Neural crest cell (in vitro differentiated cells): ENCODE data around the gene DNAH14. TPM values are rescaled to one million over a fixed set of nuclear protein-coding genes. Genes with fewer than 3 reads are reported as not detected.
"Not testable (repeated sequence)": the region's sequence is repeated elsewhere in the genome, so short reads cannot be mapped to it uniquely, and the experiment has no call there.

ENCODE experiments used
- DNase-seq: peaks from one replicate; pipeline ENCODE4 v3.0.0; 2021; ENCODE audit warnings: low read depth, mixed read lengths, low spot score
- H3K27ac Mint-ChIP-seq: one replicate; pipeline ENCODE4 v1.8.0; 2021; ENCODE audit warnings: mild to moderate bottlenecking, mixed read lengths; ENCODE audit not compliant: unreplicated experiment
- H3K27me3 Mint-ChIP-seq: 2 replicates; pipeline ENCODE4 v1.8.0; 2021; ENCODE audit warnings: low read depth, mild to moderate bottlenecking, mixed read lengths
- H3K36me3 Mint-ChIP-seq: 2 replicates; pipeline ENCODE4 v1.8.0; 2021; ENCODE audit warnings: low read depth, mild to moderate bottlenecking, mixed read lengths
- H3K4me1 Mint-ChIP-seq: 2 replicates; pipeline ENCODE4 v1.8.0; 2021; ENCODE audit warnings: mixed read lengths
- H3K4me3 Mint-ChIP-seq: one replicate; pipeline ENCODE4 v1.8.0; 2021; ENCODE audit warnings: mild to moderate bottlenecking, mixed read lengths
- H3K9me3 Mint-ChIP-seq: 2 replicates; pipeline ENCODE4 v1.8.0; 2021; ENCODE audit warnings: mixed read lengths
- CTCF ChIP-seq: fragments of 200-600 bp; sonication (generic); conservative IDR thresholded peaks from 2 replicates; pipeline ENCODE4 v1.5.0; 2021; ENCODE audit warnings: antibody characterized with exemption, mild to moderate bottlenecking
- total RNA-seq: library from RNA; stranded (reverse); gene quantifications from 2 replicates; pipeline ENCODE4 v1.2.1, GENCODE V29; 2021

DNAH14 gene
- total RNA-seq, 1 donor from 2014 or later = 31.0 TPM

- Mint-ChIP-seq H3K9me3 (peaks cover 11% of the 10 kb centered on the region), H3K36me3 (peaks cover 21% of the 10 kb centered on the region), H3K4me1 (no peaks in the 10 kb centered on the region), H3K4me3 (no peak overlapping the region), H3K27me3 (no peaks in the 10 kb centered on the region), H3K27ac (no peak overlapping the region)
- no peak for DNase-seq
- TF ChIP-seq CTCF = no peak
Measured at GRCh38 chr1:225201447-225201846, 272.0 kb downstream of the DNAH14 start.

GRCh38 chr1:225207791-225208190 is 278.3 kb downstream of the DNAH14 start:
- no peak for TF ChIP-seq CTCF
- Mint-ChIP-seq H3K27ac (no peak overlapping the region), H3K4me1 (no peaks in the 10 kb centered on the region), H3K27me3 (no peaks in the 10 kb centered on the region), H3K36me3 (peaks cover 27% of the 10 kb centered on the region), H3K4me3 (no peak overlapping the region), H3K9me3 (peaks cover 14% of the 10 kb centered on the region)
- DNase-seq = no peak

- no peak for DNase-seq
- Mint-ChIP-seq H3K9me3 (peaks cover 22% of the 10 kb centered on the region), H3K27ac (no peak overlapping the region), H3K4me3 (no peak overlapping the region), H3K4me1 (no peaks in the 10 kb centered on the region), H3K27me3 (no peaks in the 10 kb centered on the region), H3K36me3 (peaks cover 36% of the 10 kb centered on the region)
- no peak for TF ChIP-seq CTCF
Measured at GRCh38 chr1:225209153-225209552, 279.7 kb downstream of the DNAH14 start.

- DNase-seq, H3K27ac Mint-ChIP-seq, H3K4me3 Mint-ChIP-seq, H3K27me3 Mint-ChIP-seq, H3K4me1 Mint-ChIP-seq: not testable (repeated sequence)
- Mint-ChIP-seq H3K36me3 (peaks cover 41% of the 10 kb centered on the region), H3K9me3 (peaks cover 27% of the 10 kb centered on the region)
Measured at GRCh38 chr1:225210180-225210579, 280.7 kb downstream of the DNAH14 start.

GRCh38 chr1:225211694-225212442 is 282.4 kb downstream of the DNAH14 start:
- not testable (repeated sequence) for H3K27me3 Mint-ChIP-seq, H3K4me1 Mint-ChIP-seq, H3K4me3 Mint-ChIP-seq, H3K27ac Mint-ChIP-seq, DNase-seq
- Mint-ChIP-seq H3K9me3 (peaks cover 37% of the 10 kb centered on the region), H3K36me3 (peaks cover 52% of the 10 kb centered on the region)

GRCh38 chr1:225224287-225224686 is 294.8 kb downstream of the DNAH14 start:
- H3K27me3 Mint-ChIP-seq = no peaks in the 10 kb centered on the region
- H3K9me3 Mint-ChIP-seq = peaks cover 11% of the 10 kb centered on the region
- no peaks in the 10 kb centered on the region for H3K4me1 Mint-ChIP-seq
- no peak overlapping the region for H3K27ac Mint-ChIP-seq
- H3K4me3 Mint-ChIP-seq = no peak overlapping the region
- peaks cover 35% of the 10 kb centered on the region for H3K36me3 Mint-ChIP-seq
- no peak for TF ChIP-seq CTCF
- no peak for DNase-seq
